Measurements from ENCODE around the gene MEPCE. TPM values are rescaled to one million over a fixed set of nuclear protein-coding genes. Genes with fewer than 3 reads are reported as not detected.
A peak's percentile ranks its signal among the peaks of the same experiment; 100 is the strongest.
"Not testable (repeated sequence)": the region's sequence is repeated elsewhere in the genome, so short reads cannot be mapped to it uniquely, and the experiment has no call there.

The MEPCE gene
- total RNA-seq, 1 donor from 2014 or later = 22.2 TPM

GRCh38 chr7:100432053-100432452 lies 2.4 kb downstream of the MEPCE start:
- DNase-seq = no peak
- ATAC-seq (ENCODE audit: poor library complexity) = no peak
- intact Hi-C loops (cut with DNase I) = no loop called here

DNA sequence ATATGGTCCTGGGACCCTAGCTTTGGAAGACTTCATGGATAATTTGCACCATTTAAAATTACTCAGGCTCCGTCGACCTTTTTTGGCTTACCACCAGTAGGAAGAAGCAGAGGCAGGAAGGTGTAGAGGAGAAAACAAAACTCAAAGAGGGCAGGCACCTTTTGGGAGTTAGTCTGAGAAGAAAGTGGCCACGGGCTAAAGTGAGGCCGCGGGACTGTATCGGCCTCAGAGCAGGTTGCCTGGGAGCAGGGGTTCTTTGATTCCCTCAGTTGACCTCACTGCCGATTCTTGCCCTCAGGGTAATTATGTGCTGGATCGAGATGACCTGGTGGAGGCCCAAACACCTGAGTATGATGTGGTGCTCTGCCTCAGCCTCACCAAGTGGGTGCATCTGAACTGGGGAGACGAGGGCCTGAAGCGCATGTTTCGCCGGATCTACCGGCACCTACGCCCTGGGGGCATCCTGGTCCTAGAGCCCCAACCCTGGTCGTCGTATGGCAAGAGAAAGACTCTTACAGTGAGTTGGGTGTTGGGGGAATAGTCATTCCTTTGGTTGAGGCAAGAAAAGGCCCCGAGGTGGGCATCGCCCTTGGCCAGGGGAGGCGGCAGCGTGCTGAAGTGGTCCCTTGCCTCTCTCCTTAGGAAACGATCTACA lies 3.1 kb downstream of the MEPCE start:
- DNase-seq = no peak
- intact Hi-C loops (cut with DNase I) = no loop called here

DNA sequence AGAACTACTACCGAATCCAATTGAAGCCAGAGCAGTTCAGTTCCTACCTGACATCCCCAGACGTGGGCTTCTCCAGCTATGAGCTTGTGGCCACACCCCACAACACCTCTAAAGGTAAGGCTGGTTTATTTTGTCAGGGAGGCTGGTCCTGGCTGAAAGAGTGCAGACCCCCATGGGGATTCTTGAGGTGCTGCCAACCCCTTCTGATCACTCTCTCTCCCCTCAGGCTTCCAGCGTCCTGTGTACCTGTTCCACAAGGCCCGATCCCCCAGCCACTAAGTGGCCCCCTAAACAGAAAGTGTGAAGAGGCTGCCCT lies 3.6 kb downstream of the MEPCE start:
- DNase-seq (no peak), ATAC-seq (ENCODE audit: poor library complexity) (no peak)
- intact Hi-C loops (cut with DNase I) = no loop called here

More for the DNA sequence above, 3.1 kb downstream of the MEPCE start:
- ATAC-seq (ENCODE audit: poor library complexity) = no peak

GRCh38 chr7:100433592-100434296 lies 4.1 kb downstream of the MEPCE start:
- intact Hi-C loops (cut with DNase I) = no loop called here
- ATAC-seq (ENCODE audit: poor library complexity) (no peak), DNase-seq (no peak)

GRCh38 chr7:100434297-100435144 lies 4.9 kb downstream of the MEPCE start:
- DNase-seq (no peak), ATAC-seq (ENCODE audit: poor library complexity) (no peak)
- intact Hi-C loops (cut with DNase I) = no loop called here

GRCh38 chr7:100435401-100436304 lies 6.0 kb downstream of the MEPCE start:
- intact Hi-C loops (cut with DNase I) = no loop called here
- DNase-seq = peak; percentile 59
- ATAC-seq (ENCODE audit: poor library complexity) = peak; percentile 40

GRCh38 chr7:100437150-100438100 lies 7.8 kb downstream of the MEPCE start:
- intact Hi-C loops (cut with DNase I) = no loop called here
- DNase-seq (no peak), ATAC-seq (ENCODE audit: poor library complexity) (no peak)

GRCh38 chr7:100438172-100438571 lies 8.5 kb downstream of the MEPCE start:
- no peak for DNase-seq
- no peak for ATAC-seq (ENCODE audit: poor library complexity)
- intact Hi-C loops (cut with DNase I) = no loop called here

- intact Hi-C loops (cut with DNase I); DNase-seq; ATAC-seq (ENCODE audit: poor library complexity): not testable (repeated sequence)
Measured at GRCh38 chr7:100438731-100439130, 9.1 kb downstream of the MEPCE start.

DNA sequence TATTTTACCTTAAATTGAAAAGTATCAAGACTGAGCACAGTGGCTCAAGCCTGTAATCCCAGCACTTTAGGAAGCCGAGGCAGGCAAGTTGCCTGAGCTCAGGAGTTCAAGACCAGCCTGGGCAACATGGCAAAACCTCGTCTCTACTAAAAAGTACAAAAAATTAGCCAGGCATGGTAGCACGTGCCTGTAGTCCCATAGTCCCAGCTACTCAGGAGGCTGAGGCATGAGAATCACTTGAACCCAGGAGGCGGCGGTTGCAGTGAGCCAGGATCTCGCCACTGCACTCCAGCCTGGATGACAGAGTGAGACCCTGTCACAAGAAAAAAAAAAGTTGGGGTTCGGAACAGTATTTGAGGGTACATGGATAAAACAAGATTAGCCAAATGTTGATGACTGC lies 9.6 kb downstream of the MEPCE start:
- DNase-seq; ATAC-seq (ENCODE audit: poor library complexity): not testable (repeated sequence)

GRCh38 chr7:100441641-100442535 lies 12.3 kb downstream of the MEPCE start:
- intact Hi-C loops (cut with DNase I) = no loop called here
- DNase-seq = peak; percentile 17
- no peak for ATAC-seq (ENCODE audit: poor library complexity)

More for the DNA sequence above, 9.6 kb downstream of the MEPCE start:
- intact Hi-C loops (cut with DNase I) = not testable (repeated sequence)

- intact Hi-C loops (cut with DNase I) = no loop called here
- DNase-seq = peak; percentile 13
- ATAC-seq (ENCODE audit: poor library complexity) = no peak
Measured at GRCh38 chr7:100443096-100443840, 13.6 kb downstream of the MEPCE start.

DNA sequence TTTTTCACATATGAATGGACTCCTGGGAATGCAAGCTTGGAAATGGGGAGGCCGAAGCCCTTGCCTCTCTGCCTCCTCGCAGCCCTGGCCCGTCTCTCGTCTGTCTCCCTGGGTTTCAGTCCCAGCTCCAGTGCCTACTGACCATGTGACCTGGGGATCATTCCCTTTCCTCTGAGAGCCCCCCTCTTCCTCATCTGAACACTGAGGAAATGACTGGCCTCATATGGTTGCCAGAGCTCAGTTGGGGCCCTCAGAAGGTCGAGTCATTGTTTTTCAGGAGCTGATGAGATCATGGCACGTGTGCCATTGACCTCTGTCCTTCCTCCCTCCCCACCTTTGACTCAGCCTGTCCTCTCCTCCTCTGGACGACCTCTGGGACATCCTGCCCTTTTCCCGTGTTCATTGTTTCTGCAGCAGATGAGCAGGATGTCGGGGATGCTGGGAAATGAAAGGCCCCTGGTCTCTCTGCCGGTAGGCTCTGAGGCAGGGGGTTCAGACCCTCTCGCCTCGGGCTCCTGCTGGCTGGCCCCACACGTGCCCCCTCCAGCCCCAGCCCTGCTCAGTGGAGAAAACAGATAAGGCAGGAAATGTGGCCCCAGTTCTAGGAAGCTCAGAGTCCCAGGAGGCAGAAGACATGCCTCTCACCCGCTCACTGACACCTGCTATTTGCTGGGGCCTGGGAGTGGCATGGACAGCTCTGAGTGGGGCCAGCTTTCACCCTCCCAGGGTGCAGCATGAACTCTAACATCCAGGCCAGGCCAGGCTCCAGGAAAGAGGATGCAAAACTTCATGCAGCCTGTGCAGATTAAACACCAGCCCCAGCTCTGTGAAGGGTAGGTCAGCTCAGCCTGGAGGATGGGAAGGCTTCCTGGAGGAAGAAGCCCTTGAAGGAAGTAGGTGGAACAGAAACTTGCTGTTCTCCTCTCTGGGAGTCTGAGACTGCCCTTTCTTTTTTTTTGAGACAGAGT lies 15.0 kb downstream of the MEPCE start:
- intact Hi-C loops (cut with DNase I) = no loop called here
- DNase-seq (peak; percentile 49), ATAC-seq (ENCODE audit: poor library complexity) (peak; percentile 41)

- intact Hi-C loops (cut with DNase I) = no loop called here
- ATAC-seq (ENCODE audit: poor library complexity) (no peak), DNase-seq (peak; percentile 8)
Measured at GRCh38 chr7:100446040-100446439, 16.4 kb downstream of the MEPCE start.

- peak; percentile 1 for DNase-seq
Measured at GRCh38 chr7:100447363-100447762, 17.7 kb downstream of the MEPCE start.

More at GRCh38 chr7:100447363-100447762, 17.7 kb downstream of the MEPCE start:
- ATAC-seq (ENCODE audit: poor library complexity); intact Hi-C loops (cut with DNase I): not testable (repeated sequence)
